Kidney (tissue), 14 donors: ENCODE data around the gene ADAMTS3. TPM values are rescaled to one million over a fixed set of nuclear protein-coding genes. Genes with fewer than 3 reads are reported as not detected.

Experiments
- DNase-seq, 5 donors: peaks; one replicate each; pipeline ENCODE4 v3.0.0-alpha.2; 2013 to 2020
- FAIRE-seq: peaks from 2 replicates; lab custom pipeline; 2012; peaks lifted over from hg19 to GRCh38; lab: Jason Lieb, UNC
- H3K27ac ChIP-seq, 2 donors: one replicate each; pipeline ENCODE4 v1.7.0; 2013; ENCODE audit warnings: low read depth in 2 of 2, low read length in 2 of 2, inconsistent platforms in 1 of 2
- H3K27me3 ChIP-seq: one replicate; pipeline ENCODE4 v1.7.1; 2013; ENCODE audit warnings: low read length, inconsistent platforms; ENCODE audit not compliant: control insufficient read depth, insufficient read depth
- H3K36me3 ChIP-seq, 3 donors: one replicate each; pipeline versions ENCODE4 v1.7.0 to v1.7.1; 2013; ENCODE audit warnings: low read length in 3 of 3, control low read depth in 1 of 3, inconsistent platforms in 1 of 3; ENCODE audit not compliant: insufficient read depth in 3 of 3, control insufficient read depth in 2 of 3
- H3K4me1 ChIP-seq, 3 donors: one replicate each; pipeline versions ENCODE4 v1.7.0 to v1.7.1; 2013; ENCODE audit warnings: low read length in 3 of 3, inconsistent platforms in 1 of 3, low read depth in 1 of 3; ENCODE audit not compliant: control insufficient read depth in 2 of 3, insufficient read depth in 2 of 3
- H3K4me3 ChIP-seq, 3 donors: one replicate each; pipeline versions ENCODE4 v1.7.0 to v1.8.1; 2013; ENCODE audit warnings: low read length in 3 of 3, control low read depth in 1 of 3, inconsistent platforms in 1 of 3
- H3K9ac ChIP-seq, 3 donors: one replicate each; pipeline versions ENCODE4 v1.7.0 to v1.7.1; 2013; ENCODE audit warnings: low read length in 3 of 3, control low read depth in 1 of 3, inconsistent platforms in 1 of 3
- H3K9me3 ChIP-seq, 3 donors: one replicate each; pipeline versions ENCODE4 v1.7.0 to v1.7.1; 2013; ENCODE audit warnings: low read length in 3 of 3, control low read depth in 1 of 3, inconsistent platforms in 1 of 3; ENCODE audit not compliant: control insufficient read depth in 2 of 3, insufficient read depth in 1 of 3
- intact Hi-C: fragments of 100-400 bp; cut with DNase I; formaldehyde crosslinking; loops from one replicate; pipeline ENCODE4 v1.11.1; 2022
- polyA plus RNA-seq: library from polyadenylated mRNA; stranded (reverse); fragments of 350-450 nt; fragmentation: Illumina TruSeq; extraction: RNeasy Lipid Tissue Mini Kit (QIAGEN cat#74804); gene quantifications from one replicate; pipeline ENCODE4 v1.2.3, GENCODE V29; 2014; ENCODE audit warnings: low read depth, low replicate concordance; ENCODE audit not compliant: insufficient read depth
- total RNA-seq: library from RNA; stranded (reverse); fragmentation: NEBNext Ultra II Directional; extraction: Animal tissue kit (Norgen Biotek cat#: 25700); gene quantifications from one replicate; pipeline ENCODE4 v1.2.1, GENCODE V29; 2021
- TF ChIP-seq, protein P1 (sequence below): IDR thresholded peaks from 3 replicates; pipeline ENCODE4 v1.5.1; 2012; ENCODE audit warnings: mild to moderate bottlenecking, moderate library complexity, borderline replicate concordance; ENCODE audit not compliant: insufficient read depth; ENCODE audit errors: extremely low read depth
- donor health status: control.
- donor health status: control.
- donor health status: control.
- donor health status: control.
- donor health status: control.
- donor health status: DM: yes; HTN: yes; CAD: no.
- donor health status: Normal renal cell carcinoma (clear cell type).

Gene ADAMTS3
- total and polyA plus RNA-seq, 2 donors from 2014 or later: 0.56 to 4.2 TPM

DNA sequence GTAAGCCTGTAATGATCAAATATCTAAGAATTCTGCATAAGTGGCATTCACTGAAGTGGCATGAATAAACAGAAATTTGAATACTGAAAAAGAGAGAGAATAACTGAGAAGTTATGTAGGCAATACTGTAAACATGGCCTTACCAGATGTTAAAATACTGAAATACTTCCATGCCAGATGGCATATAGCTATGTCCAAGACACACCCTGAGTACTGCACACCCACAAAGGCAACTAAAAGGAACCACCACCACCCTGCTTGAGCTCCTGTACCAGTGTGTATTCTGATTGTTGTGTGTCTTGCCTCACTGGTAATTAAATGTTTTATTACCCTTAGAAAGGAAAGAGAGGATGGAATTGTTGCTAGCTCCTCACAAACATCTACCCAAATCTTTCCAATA lies 192.1 kb downstream of the ADAMTS3 start:
- Histone ChIP-seq H3K36me3 (no peaks in the 10 kb centered on the region), H3K4me1 (no peaks in the 10 kb centered on the region), H3K9me3 (no peaks in the 10 kb centered on the region), H3K27ac (no peak overlapping the region), H3K27me3 (no peaks in the 10 kb centered on the region), H3K4me3 (no peak overlapping the region), H3K9ac (no peak overlapping the region)
- TF ChIP-seq, protein P1, sequence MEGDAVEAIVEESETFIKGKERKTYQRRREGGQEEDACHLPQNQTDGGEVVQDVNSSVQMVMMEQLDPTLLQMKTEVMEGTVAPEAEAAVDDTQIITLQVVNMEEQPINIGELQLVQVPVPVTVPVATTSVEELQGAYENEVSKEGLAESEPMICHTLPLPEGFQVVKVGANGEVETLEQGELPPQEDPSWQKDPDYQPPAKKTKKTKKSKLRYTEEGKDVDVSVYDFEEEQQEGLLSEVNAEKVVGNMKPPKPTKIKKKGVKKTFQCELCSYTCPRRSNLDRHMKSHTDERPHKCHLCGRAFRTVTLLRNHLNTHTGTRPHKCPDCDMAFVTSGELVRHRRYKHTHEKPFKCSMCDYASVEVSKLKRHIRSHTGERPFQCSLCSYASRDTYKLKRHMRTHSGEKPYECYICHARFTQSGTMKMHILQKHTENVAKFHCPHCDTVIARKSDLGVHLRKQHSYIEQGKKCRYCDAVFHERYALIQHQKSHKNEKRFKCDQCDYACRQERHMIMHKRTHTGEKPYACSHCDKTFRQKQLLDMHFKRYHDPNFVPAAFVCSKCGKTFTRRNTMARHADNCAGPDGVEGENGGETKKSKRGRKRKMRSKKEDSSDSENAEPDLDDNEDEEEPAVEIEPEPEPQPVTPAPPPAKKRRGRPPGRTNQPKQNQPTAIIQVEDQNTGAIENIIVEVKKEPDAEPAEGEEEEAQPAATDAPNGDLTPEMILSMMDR: no peak
- FAIRE-seq (no peak), DNase-seq (no peak)
- intact Hi-C loops: no loop called here

- H3K9ac ChIP-seq: no peak overlapping the region
- intact Hi-C loops: no loop called here
- TF ChIP-seq, protein P1: no peak
- H3K27ac ChIP-seq: no peak overlapping the region
- H3K4me3 ChIP-seq: no peak overlapping the region
- FAIRE-seq (no peak), DNase-seq (no peak)
- no peaks in the 10 kb centered on the region for H3K4me1 ChIP-seq
- H3K9me3 ChIP-seq: no peaks in the 10 kb centered on the region
- H3K36me3 ChIP-seq: no peaks in the 10 kb centered on the region
- no peaks in the 10 kb centered on the region for H3K27me3 ChIP-seq
These were observed 193.8 kb downstream of the ADAMTS3 start for GRCh38 chr4:72375073-72375736.

GRCh38 chr4:72374159-72374558 lies 194.9 kb downstream of the ADAMTS3 start:
- H3K9me3 ChIP-seq: no peaks in the 10 kb centered on the region
- TF ChIP-seq, protein P1: no peak
- no peak overlapping the region for H3K9ac ChIP-seq
- no peak for FAIRE-seq
- H3K27ac ChIP-seq: no peak overlapping the region
- H3K27me3 ChIP-seq: no peaks in the 10 kb centered on the region
- intact Hi-C loops: no loop called here
- no peaks in the 10 kb centered on the region for H3K4me1 ChIP-seq
- no peak for DNase-seq
- no peaks in the 10 kb centered on the region for H3K36me3 ChIP-seq
- H3K4me3 ChIP-seq: no peak overlapping the region

- no peaks in the 10 kb centered on the region for H3K9me3 ChIP-seq
- DNase-seq (no peak), FAIRE-seq (no peak)
- no peaks in the 10 kb centered on the region for H3K36me3 ChIP-seq
- H3K27me3 ChIP-seq: no peaks in the 10 kb centered on the region
- intact Hi-C loops: no loop called here
- H3K4me1 ChIP-seq: no peaks in the 10 kb centered on the region
- H3K9ac ChIP-seq: no peak overlapping the region
- no peak overlapping the region for H3K4me3 ChIP-seq
- TF ChIP-seq, protein P1: no peak
- H3K27ac ChIP-seq: no peak overlapping the region
These were observed 202.4 kb downstream of the ADAMTS3 start for GRCh38 chr4:72366601-72367000.
